HL-60 (cell line): ENCODE measurements around the gene VIPR2.

ENCODE experiments used
- GABPA ChIP-seq: IDR thresholded peaks from 2 replicates; pipeline ENCODE4 v1.6.1; 2012; ENCODE audit warnings: low read depth
- POLR2AphosphoS5 ChIP-seq: IDR thresholded peaks from 2 replicates; pipeline ENCODE4 v1.6.1; 2012; ENCODE audit warnings: low read depth
- TF ChIP-seq, protein P1 (sequence below): IDR thresholded peaks from one replicate; pipeline ENCODE4 v1.5.1; 2011; ENCODE audit warnings: low read length, control low read depth, inconsistent platforms; ENCODE audit not compliant: insufficient read depth
- TF ChIP-seq, protein P2 (sequence below): IDR thresholded peaks from 2 replicates; pipeline ENCODE4 v1.6.1; 2012; ENCODE audit warnings: low read depth; ENCODE audit not compliant: insufficient replicate concordance

DNA sequence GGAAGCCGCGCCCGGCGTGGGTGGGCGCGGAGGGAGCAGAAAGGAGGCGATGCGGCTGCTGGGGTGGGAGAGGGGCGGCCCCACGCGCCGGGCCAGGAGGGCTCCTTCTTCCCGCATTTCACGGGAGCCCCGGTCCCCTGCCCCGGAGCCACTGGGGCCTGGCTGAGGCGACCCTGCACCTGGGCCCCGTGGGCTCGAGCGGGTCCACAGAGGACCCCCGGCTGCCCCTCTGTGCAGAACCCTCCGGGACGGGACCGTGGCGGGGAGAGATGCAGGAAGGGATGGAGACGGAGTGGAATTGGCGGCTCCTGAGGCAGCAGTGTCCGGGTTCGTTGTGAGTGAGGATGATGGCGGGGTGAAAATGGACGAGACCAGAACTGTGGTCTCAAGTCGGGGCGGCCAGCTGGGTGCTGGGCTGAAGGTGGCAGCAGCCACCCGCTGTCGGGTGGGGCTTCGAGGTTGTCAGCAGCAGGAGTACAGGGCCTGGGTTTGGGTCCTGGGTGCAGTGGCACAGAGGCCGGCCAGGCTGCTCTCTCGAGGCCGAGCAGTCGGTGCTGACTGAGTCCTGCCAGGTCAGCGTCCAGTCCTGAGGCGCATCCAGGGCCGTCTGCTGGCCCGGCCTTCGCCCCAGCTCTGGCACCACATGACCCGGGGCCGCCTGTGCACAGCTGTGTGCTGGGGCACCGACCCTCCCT lies 80.4 kb downstream of the VIPR2 start:
- TF ChIP-seq, protein P1, sequence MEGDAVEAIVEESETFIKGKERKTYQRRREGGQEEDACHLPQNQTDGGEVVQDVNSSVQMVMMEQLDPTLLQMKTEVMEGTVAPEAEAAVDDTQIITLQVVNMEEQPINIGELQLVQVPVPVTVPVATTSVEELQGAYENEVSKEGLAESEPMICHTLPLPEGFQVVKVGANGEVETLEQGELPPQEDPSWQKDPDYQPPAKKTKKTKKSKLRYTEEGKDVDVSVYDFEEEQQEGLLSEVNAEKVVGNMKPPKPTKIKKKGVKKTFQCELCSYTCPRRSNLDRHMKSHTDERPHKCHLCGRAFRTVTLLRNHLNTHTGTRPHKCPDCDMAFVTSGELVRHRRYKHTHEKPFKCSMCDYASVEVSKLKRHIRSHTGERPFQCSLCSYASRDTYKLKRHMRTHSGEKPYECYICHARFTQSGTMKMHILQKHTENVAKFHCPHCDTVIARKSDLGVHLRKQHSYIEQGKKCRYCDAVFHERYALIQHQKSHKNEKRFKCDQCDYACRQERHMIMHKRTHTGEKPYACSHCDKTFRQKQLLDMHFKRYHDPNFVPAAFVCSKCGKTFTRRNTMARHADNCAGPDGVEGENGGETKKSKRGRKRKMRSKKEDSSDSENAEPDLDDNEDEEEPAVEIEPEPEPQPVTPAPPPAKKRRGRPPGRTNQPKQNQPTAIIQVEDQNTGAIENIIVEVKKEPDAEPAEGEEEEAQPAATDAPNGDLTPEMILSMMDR: no peak
- no peak for TF ChIP-seq POLR2AphosphoS5
- TF ChIP-seq GABPA: no peak
- TF ChIP-seq, protein P2, sequence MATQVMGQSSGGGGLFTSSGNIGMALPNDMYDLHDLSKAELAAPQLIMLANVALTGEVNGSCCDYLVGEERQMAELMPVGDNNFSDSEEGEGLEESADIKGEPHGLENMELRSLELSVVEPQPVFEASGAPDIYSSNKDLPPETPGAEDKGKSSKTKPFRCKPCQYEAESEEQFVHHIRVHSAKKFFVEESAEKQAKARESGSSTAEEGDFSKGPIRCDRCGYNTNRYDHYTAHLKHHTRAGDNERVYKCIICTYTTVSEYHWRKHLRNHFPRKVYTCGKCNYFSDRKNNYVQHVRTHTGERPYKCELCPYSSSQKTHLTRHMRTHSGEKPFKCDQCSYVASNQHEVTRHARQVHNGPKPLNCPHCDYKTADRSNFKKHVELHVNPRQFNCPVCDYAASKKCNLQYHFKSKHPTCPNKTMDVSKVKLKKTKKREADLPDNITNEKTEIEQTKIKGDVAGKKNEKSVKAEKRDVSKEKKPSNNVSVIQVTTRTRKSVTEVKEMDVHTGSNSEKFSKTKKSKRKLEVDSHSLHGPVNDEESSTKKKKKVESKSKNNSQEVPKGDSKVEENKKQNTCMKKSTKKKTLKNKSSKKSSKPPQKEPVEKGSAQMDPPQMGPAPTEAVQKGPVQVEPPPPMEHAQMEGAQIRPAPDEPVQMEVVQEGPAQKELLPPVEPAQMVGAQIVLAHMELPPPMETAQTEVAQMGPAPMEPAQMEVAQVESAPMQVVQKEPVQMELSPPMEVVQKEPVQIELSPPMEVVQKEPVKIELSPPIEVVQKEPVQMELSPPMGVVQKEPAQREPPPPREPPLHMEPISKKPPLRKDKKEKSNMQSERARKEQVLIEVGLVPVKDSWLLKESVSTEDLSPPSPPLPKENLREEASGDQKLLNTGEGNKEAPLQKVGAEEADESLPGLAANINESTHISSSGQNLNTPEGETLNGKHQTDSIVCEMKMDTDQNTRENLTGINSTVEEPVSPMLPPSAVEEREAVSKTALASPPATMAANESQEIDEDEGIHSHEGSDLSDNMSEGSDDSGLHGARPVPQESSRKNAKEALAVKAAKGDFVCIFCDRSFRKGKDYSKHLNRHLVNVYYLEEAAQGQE: no peak
